HG03066 (cell line): ENCODE measurements around the gene STPG1.

Experiments used
- ATAC-seq: cut with Tn5 transposase; IDR thresholded peaks from one replicate; pipeline ENCODE4 v1.9.1; 2021; ENCODE audit warnings: low read depth; ENCODE audit not compliant: unreplicated experiment

The STPG1 gene

DNA sequence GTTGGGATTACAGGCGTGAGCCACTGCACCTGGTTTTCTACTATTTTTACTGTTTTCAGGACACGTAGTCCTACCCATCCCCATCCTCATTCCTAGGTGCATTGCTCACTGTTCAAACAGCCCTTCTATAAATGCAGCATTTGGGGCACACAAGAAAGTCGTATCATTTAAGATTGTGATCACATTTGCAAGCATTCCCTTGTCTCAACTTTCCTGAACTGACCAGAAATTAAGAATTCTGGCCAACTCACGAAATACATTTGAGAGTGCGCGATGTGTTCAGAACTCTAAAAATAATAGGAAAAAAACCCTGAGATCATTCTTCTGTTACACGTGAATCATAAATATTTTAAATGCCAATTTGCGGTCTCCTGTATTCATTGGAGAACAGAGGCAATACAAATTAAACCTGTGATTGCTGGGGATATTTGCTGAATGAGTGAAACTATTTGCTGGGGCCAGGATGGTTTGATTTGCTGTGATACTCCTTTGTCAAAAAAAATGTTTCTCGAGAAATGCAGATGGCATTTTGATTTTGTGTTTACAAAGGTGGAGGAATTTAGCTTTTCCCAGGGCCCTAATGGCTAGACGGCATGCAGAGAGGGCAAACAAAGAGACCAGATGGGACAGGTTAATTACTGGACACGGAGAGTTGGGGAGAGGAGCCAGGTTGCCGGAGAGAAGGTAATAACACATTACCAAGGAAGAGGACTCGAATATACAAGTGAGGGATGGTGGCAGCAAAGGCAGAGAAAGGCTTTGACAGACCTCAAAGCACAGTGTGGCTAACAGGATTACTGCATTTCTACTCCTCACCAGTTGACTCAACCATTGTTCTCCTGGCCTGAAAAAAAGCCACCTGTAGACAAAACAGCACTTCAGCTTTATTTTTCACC lies 38.4 kb downstream of the STPG1 start:
- ATAC-seq: no peak

DNA sequence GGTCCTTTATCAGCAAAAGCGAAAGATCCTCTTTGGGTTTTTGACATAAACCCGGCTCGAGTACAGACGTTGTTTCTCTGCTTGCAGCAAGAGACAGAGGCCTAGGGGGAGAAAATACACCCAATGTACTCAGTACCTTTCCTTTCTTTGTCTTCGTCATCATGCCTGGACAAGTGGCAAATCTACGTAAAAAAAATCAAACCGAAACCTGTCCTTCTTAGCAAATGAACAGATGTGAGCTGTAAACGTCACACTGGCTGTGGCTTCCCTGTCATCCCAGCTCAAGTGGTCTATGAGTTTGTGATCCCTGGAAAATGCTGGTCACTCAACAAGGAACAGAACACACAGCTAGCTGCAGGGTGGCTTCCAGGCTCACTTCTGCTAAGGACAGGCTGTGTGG lies 39.9 kb downstream of the STPG1 start:
- ATAC-seq: no peak

GRCh38 chr1:24373044-24373443 lies 40.5 kb downstream of the STPG1 start:
- no peak for ATAC-seq

- no peak for ATAC-seq
Observed at GRCh38 chr1:24369801-24370200, 43.8 kb downstream of the STPG1 start.

DNA sequence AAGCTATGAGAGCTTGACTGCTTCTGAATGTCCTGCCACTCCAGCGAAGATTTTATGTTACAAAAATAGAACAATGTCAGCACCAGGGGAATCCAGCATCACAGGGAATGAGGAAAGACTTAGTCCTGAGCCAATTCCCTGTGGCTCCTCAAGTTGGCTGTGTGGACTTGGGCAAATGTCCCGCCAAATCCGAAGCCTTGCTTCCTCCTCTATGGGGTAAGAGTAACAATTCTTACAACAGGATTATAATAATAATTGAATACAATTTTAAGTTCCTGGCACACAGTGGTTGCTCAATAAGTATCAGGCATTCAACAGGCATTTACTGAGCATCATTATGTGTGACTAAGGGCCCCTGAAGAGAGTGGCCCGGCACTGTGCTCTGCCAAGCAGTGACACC lies 44.4 kb downstream of the STPG1 start:
- no peak for ATAC-seq

DNA sequence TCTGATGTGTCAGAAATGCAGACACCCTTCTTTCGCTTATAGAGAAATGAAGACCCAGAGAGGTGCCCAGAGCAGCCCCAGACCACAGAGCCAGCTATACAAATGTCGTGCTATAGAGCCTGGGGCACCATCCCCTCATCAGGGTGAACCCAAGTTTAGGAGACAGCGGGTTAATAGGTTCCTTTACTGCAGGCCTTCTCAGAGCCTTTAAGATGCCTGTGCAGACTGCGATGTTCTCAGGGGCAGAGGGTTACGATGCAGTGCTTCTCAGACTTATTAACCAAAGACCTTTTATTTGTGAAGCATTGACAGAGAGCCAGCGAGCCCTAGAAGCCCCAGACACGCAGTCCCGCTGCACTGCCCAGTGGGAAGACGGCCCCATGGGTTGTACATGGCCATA lies 46.9 kb downstream of the STPG1 start:
- no peak for ATAC-seq

GRCh38 chr1:24364975-24365678 lies 48.5 kb downstream of the STPG1 start:
- no peak for ATAC-seq

GRCh38 chr1:24364605-24364974 lies 49.0 kb downstream of the STPG1 start:
- ATAC-seq: no peak

DNA sequence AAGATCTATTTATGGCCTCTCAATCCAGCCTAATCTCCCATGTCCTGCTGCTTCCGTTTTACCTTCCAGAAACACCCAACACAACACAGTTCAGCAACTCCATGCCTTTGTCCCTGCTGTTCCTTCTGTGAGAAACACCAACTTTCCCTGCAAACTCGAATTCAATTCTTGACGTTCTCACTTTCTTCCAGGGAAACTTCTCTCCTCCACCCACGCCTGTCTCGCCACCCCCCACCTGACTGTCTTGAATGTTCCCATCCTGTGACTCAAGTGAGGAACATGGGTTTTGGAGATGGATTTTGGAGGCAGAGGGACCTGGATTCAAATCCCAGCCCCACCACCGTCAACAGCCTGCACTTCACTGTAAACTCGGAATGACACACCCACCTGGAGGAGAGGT lies 49.6 kb downstream of the STPG1 start:
- no peak for ATAC-seq

DNA sequence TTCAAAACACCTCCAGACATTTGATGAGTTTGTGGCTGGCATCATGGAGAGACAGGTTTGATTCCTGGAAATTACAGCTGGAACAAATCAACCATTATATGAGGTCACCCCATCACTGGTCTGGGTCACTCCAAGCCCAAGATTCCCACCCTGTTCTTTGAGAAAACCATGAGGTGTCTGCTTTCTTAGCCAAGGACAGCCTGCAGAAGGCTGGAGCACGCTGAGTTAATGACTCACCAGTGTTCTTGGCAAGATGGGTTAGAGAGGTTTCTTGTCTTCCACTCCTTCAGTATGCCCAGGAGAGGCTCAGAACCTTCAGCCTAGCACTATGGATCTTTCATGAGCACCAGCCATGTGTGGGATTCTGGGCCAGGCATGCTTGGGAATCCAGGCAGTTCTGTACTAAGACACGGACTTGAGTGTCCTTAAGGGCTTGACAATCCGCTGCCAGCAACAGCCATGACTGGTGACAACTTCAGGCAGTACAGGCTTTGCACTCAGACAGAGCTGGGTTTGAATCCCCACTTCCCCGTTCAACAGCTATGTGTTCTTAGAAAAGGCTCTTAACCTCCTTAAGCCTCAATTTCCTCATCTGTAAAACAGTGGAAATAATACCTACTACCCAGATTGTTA lies 50.5 kb downstream of the STPG1 start:
- no peak for ATAC-seq

GRCh38 chr1:24362396-24362795 lies 51.2 kb downstream of the STPG1 start:
- ATAC-seq: no peak

GRCh38 chr1:24361811-24362210 lies 51.8 kb downstream of the STPG1 start:
- ATAC-seq: no peak

GRCh38 chr1:24360681-24361080 lies 52.9 kb downstream of the STPG1 start:
- ATAC-seq: no peak

GRCh38 chr1:24357038-24357437 lies 56.5 kb downstream of the STPG1 start:
- no peak for ATAC-seq

DNA sequence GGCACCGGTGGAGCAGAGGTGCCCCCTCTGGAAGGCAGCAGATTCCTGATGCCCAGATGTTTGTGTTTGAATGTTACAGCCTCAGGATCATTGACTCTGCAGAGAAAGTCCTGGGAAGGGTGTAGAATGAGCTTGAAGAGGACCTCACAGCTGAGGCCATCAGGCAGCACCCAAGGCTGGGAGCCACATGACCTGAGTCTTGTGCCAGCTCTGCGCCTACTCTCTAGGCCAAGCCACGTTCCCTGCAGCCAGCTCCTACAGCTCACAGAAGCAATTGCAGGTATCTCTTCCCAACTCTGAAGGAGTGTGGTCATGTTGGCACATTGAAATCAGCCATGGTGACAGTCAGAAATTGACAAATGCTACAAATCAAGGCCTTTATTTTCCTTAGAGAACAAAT lies 58.1 kb downstream of the STPG1 start:
- ATAC-seq: no peak

DNA sequence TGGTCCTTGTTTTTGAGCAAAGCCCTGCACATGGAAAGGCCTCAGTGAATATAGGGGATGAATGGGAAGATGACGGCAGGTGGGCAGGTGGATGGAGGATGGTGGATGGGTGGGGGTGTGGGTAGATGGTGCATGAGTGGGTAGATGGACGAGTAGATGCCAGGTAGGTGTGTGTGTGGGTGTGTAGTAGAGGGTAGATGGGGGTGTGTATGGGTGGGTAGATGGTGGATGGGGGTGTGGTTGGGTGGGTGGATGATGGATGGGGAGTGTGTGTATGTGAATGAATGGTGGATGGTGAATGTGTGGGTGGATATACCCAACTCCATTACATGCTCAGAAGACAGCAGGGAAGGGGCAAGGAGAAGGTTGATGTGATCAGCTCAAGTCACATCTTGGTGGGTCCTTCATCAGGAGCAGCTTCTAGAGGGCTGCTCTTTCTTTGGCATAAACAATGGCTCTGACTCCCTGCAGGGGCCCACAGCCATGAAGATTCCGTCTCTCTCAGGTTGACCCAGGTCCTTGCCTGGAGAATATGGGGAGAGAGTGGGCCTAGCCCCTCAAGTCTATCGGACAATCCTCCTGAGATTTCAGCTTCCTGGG lies 60.2 kb downstream of the STPG1 start:
- ATAC-seq: no peak

DNA sequence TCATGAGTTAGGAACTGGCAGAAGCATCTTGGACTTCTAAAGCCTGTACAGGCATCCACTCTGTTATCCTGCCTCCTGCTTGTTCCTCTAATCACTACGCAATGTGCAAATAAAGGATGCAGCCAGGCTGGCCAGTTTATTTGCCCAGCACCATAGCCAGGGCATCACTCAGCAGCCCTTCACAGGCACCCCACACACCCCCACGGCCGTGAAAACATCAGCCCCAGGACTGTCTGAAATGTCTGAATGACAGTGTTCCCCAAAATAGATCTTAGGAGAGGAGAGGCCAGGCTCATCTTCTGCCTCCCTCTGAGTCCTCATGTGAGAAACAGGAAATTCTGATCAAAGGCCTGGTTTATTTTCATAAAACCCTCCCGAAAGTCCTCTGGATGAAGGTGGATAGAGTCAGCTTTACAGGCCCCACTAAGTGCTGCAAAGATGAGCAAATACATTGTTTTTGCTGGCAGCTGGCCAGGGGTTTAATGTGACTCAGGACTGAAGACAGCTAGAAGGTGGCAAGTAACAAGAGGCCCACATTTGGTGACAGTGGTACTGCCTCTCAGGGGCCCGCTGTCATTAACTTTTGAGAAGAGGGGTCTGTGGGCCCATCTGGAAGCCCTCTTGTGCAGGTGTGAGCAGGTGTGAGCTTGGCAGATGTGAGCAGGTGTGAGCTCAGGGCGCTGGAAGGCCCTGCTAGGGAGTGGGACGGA lies 61.5 kb downstream of the STPG1 start:
- no peak for ATAC-seq

DNA sequence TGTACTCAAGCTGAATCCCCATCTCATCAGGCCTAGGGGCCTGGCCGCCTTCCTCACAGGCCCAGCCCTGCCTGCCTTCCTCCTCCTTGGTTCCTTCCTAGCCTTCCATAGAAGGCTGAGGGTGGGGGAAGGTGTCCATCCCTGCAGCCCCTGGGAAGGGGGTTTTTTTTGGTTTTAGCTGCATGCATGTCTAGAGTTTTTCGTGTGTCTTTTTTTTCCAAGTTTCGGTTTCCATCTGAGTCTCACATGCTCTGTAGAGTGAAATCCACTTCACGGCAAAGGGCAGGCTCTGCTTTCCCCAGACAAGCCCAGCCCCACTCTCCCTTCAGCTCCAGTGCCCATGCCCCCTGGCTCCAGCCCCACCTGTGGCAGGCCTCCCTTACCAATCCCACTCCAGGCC lies 62.3 kb downstream of the STPG1 start:
- no peak for ATAC-seq

GRCh38 chr1:24349891-24350290 lies 63.7 kb downstream of the STPG1 start:
- no peak for ATAC-seq

DNA sequence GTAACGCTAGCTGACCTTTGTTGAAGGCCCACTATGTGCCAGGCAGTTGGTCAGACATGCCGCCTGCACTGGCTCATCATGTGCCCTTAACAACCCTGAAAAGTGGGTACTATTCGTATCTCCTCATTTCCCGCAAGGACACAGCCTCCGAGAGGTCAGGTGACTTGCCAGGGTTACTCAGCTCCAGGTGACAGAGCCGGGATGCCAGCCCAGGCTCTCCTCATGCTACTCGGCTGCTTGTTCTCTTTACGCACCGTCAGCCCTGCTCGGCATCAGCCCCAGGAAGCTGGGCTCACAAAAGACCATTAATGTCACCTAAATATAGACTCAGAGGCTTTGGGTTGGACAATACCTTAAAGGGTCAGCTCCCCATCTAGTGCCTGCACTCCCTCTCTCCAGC lies 65.4 kb downstream of the STPG1 start:
- ATAC-seq: no peak
